GM06990 (cell line): ENCODE measurements around the gene ZNF561.
"Not testable (repeated sequence)": the region's sequence is repeated elsewhere in the genome, so short reads cannot be mapped to it uniquely, and the experiment has no call there.

ENCODE experiments used
- DNase-seq: peaks from one replicate; pipeline ENCODE4 v3.0.0-alpha.2; 2011; ENCODE audit not compliant: insufficient read length; ENCODE audit errors: extremely low read depth
- H3K27me3 ChIP-seq: replicated peaks from 2 replicates; pipeline ENCODE4 v1.6.0; 2011; ENCODE audit warnings: low read length; ENCODE audit not compliant: control insufficient read depth, insufficient read depth
- H3K36me3 ChIP-seq: 2 replicates; pipeline ENCODE4 v1.5.1; 2011; ENCODE audit warnings: low read length; ENCODE audit not compliant: control insufficient read depth, insufficient read depth
- H3K4me3 ChIP-seq: replicated peaks from 2 replicates; pipeline ENCODE4 v1.5.1; 2011; ENCODE audit warnings: low read depth, mild to moderate bottlenecking, control low read depth, low read length
- TF ChIP-seq, protein P1 (sequence below): IDR thresholded peaks from 2 replicates; pipeline ENCODE4 v1.5.1; 2011; ENCODE audit warnings: low read length, control low read depth, mild to moderate bottlenecking, inconsistent platforms; ENCODE audit not compliant: insufficient read depth, poor library complexity, severe bottlenecking

Gene ZNF561

DNA sequence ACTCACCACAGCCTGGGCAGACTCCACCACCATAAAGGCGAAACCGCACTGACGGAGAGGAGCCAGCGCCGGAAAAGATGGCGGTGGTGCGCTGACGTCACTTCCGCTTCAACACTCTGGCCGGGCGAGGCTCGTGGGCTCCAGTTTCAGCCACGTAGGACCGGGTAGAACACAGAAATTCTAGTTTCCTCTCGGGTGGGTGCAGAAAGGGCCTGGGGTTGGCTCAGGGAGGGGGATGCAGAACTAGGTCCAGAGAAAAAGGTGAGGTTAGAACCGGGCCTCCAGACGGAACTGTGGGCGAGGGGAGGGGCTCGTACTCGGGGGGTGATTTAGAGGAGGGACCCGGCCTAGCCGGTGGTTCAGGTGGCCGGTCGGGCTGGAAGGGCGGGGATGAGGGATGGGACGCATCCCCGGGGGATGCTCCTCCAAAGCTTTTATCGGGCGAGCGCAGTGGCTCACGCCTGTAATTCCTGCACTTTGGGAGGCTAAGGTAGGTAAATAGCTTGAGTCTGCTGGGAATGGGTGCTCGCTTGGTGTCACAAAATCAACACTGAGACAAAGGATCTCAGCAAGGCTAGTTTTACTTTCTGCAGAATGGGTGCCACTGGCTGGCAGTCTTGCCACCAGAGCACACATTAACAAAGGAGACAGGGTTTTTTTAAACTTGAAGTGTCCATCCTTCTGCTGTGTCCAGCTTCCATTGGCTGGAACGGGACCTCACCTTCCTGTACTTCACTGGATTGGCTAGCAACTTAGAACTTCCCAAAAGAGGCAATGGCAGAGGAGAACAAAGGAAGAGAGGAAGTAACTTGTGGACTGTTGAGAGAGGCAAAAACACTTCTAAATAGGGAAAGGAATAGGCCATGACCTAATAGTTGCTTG, at the start of gene ZNF561:
ZNF561 (minus strand) TSS at position 77 of the 882 bp plus-strand sequence. CDS start 1,776 bp downstream, outside the sequence.
- H3K4me3 ChIP-seq: peak within 1 kb of the TSS; percentile 100
- H3K27me3 ChIP-seq: no peaks in the 10 kb centered on the region
- peak; percentile 89 for DNase-seq
- H3K36me3 ChIP-seq: peaks cover 4% of the 10 kb centered on the region
- TF ChIP-seq, protein P1, sequence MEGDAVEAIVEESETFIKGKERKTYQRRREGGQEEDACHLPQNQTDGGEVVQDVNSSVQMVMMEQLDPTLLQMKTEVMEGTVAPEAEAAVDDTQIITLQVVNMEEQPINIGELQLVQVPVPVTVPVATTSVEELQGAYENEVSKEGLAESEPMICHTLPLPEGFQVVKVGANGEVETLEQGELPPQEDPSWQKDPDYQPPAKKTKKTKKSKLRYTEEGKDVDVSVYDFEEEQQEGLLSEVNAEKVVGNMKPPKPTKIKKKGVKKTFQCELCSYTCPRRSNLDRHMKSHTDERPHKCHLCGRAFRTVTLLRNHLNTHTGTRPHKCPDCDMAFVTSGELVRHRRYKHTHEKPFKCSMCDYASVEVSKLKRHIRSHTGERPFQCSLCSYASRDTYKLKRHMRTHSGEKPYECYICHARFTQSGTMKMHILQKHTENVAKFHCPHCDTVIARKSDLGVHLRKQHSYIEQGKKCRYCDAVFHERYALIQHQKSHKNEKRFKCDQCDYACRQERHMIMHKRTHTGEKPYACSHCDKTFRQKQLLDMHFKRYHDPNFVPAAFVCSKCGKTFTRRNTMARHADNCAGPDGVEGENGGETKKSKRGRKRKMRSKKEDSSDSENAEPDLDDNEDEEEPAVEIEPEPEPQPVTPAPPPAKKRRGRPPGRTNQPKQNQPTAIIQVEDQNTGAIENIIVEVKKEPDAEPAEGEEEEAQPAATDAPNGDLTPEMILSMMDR: no peak

DNA sequence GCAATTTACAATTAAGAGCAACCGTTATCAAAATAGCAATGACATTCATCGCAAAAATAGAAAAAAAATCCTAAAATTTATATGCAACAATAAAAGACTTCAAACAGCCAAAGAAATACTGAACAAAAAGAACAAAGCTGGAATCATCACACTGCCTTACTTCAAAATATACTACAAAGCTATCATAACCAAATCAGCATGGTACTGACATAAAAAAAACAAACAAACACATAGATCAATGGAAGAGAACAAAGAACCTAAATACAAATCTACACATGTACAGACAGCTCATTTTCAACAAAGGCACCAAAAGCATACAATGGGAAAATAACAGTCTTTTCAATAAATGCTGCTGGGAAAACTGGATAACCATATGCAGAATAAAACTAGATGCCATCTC, 47.5 kb upstream of the ZNF561 start:
- H3K36me3 ChIP-seq: no peaks in the 10 kb centered on the region; the same call in 1 of the 2 replicates
- DNase-seq: no peak
- H3K4me3 ChIP-seq: no peak overlapping the region
- TF ChIP-seq, protein P1: no peak
- no peaks in the 10 kb centered on the region for H3K27me3 ChIP-seq

DNA sequence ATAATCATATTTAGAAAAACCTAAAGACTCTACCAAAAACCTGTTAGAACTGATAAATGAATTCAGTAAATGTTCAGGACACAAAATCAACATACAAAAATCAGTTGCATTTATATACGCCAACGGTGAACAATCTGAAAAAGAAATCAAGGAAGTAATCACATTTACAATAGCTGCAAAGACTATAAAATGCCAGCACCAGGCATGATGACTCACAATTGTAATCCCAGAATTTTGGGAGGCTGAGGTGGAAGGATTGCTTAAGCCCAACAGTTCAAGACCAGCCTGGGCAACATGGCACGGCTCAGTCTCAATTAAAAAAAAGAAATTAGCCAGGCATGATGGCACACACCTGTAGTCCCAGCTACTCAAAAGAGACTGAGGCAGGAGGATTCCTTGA, 46.9 kb upstream of the ZNF561 start:
- DNase-seq: no peak
- H3K36me3 ChIP-seq: no peaks in the 10 kb centered on the region; the same call in 1 of the 2 replicates
- TF ChIP-seq, protein P1: no peak

DNA sequence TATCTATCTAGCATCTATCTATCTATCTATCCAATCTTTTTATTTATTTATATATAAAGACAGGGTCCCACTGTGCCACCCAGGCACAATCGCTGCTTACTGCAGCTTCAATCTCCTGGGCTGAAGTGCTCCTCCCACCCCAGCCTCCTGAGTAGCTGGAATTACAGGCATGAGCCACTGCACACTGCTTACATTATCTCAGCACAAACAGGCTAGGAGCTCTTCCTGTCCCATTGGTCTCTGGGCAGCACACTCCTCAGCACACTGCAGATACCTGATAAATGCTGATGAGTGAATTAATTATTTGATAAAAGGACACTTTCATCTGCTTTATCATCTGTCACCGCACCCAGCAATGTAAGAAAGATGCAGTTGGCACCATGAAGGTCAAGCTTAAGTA, 37.7 kb upstream of the ZNF561 start:
- Histone ChIP-seq H3K36me3 (peaks cover 15% of the 10 kb centered on the region), H3K27me3 (no peaks in the 10 kb centered on the region), H3K4me3 (no peak overlapping the region)
- no peak for DNase-seq
- TF ChIP-seq, protein P1: no peak

More for the DNA sequence above, 46.9 kb upstream of the ZNF561 start:
- no peaks in the 10 kb centered on the region for H3K27me3 ChIP-seq
- H3K4me3 ChIP-seq: no peak overlapping the region

DNA sequence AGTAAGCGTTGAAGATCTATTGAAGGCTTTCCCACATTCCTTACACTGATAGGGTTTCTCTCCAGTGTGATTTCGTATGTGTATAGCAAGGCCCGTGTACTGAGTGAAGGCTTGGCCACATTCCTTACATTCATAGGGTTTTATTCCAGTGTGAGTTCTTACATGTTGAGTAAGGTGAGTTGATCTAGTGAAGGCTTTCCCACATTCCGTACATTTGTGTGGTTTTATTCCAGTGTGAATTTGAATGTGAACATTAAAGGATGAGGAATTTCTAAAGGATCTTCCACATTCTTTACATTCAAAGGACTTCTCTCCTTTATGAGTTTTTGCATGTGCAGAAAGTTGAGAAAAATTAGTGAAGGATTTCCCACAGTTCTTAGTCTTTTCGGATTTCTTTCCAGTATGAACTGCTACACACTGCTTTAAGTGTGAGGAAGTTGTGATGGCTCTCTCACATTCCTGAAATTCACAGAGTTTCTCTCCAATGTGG, 32.1 kb upstream of the ZNF561 start:
- not testable (repeated sequence) for H3K4me3 ChIP-seq, DNase-seq, H3K27me3 ChIP-seq
- H3K36me3 ChIP-seq: peaks cover 19% of the 10 kb centered on the region

DNA sequence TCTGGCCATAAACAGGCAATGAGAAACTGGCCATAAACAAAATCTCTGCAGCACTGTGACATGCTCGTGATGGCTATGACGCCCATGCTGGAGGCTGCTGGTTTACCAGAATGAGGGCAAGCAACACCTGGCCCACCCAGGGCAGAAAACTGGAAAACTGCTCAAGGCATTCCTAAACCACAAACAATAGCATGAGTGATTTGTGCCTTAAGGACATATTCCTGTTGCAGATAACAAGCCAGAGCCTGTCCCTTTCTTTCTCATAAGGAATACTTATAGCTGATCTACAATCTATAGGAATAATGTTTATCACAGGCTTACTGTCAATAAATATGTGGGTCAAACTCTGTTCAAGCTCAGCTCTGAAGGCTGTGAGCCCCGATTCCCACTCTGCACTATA, 30.4 kb upstream of the ZNF561 start:
- not testable (repeated sequence) for H3K4me3 ChIP-seq, H3K27me3 ChIP-seq, DNase-seq
- H3K36me3 ChIP-seq: peaks cover 19% of the 10 kb centered on the region
